Eye (tissue), 1 donor: ENCODE measurements around the gene ZNF648.
"Not testable (repeated sequence)": the region's sequence is repeated elsewhere in the genome, so short reads cannot be mapped to it uniquely, and the experiment has no call there.

ENCODE experiments used
- DNase-seq: peaks from one replicate; pipeline ENCODE4 v3.0.0-alpha.2; 2015

Gene ZNF648

DNA sequence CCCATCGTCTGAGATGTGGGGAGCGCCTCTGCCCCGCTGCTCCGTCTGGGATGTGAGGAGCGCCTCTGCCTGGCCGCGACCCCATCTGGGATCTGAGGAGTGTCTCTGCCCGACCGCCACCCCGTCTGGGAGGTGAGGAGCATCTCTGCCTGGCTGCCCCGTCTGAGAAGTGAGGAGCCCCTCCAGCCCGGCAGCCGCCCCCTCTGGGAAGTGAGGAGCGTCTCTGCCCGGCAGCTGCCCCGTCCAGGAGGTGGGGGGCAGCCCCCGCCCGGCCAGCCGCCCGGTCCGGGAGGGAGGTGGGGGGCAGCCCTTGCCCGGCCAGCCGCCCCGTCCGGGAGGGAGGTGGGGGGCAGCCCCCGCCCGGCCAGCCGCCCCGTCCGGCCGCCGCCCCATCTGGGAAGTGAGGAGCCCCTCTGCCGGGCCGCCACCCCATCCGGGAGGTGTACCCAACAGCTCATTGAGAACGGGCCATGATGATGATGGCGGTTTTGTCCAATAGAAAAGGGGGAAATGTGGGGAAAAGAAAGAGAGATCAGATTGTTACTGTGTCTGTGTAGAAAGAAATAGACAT lies 50.6 kb downstream of the ZNF648 start:
- not testable (repeated sequence) for DNase-seq

DNA sequence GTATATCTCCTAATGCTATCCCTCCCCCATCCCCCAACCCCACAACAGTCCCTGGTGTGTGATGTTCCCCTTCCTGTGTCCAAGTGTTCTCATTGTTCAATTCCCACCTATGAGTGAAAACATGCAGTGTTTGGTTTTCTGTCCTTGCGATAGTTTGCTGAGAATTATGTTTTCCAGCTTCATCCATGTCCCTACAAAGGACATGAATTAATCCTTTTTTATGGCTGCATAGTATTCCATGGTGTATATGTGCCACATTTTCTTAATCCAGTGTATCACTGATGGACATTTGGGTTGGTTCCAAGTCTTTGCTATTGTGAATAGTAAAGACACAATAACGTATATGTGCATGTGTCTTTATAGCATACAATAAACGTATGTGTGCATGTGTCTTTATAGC lies 56.1 kb downstream of the ZNF648 start:
- not testable (repeated sequence) for DNase-seq

DNA sequence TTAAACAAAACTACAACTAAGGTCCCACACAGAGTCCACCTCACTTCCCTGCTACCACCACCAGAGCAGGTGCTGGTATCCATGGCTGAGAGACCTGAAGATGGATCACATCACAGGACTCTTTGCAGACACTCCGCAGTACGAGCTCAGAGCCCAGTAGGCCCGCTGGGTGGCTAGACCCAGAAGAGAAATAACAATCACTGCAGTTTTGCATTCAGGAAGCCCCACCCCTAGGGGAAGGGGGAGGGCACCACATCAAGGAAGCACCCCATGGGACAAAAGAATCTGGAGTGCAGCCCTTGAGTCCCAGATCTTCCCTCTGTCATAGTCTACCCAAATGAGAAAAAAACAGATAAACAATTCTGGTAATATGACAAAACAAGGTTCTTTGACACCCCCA lies 56.9 kb downstream of the ZNF648 start:
- no peak for DNase-seq
